Peyer's patch (tissue), 4 donors: ENCODE results near the gene AMBRA1.

Experiments used
- POLR2A ChIP-seq, 2 donors: fragments of 450-650 bp; IDR thresholded peaks; one replicate each; pipeline ENCODE4 v1.5.1; 2017; ENCODE audit warnings: antibody characterized with exemption in 2 of 2, mild to moderate bottlenecking in 2 of 2, moderate library complexity in 2 of 2
- TF ChIP-seq, protein P1 (sequence below), 6 experiments: fragments of 450-650 bp in 4 of 6; fragments of 200-600 bp in 2 of 6; sonication (generic) in 1 of 6; IDR thresholded peaks; one replicate each; pipeline ENCODE4 v1.5.1; 2017 to 2019; ENCODE audit warnings: antibody characterized with exemption in 6 of 6, mild to moderate bottlenecking in 3 of 6, moderate library complexity in 1 of 6

DNA sequence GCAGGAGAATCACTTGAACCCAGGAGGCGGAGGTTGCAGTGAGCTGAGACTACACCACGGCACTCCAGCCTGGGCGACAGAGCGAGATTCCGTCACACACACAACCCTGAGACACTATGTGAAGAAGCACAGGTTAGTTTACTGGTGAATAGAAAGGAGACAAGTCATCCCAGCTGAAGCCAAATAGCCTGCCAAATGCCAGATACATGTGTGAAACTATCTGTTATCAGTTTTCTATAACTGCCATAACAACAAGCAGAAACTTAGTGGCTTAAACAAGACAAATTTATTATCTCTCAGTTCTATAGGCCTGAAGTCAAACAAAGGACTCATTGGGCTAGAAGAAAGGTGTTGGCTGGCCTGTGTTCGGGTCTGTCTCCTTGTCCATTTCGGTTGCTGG is 114.2 kb downstream of the AMBRA1 start:
- TF ChIP-seq, protein P1, sequence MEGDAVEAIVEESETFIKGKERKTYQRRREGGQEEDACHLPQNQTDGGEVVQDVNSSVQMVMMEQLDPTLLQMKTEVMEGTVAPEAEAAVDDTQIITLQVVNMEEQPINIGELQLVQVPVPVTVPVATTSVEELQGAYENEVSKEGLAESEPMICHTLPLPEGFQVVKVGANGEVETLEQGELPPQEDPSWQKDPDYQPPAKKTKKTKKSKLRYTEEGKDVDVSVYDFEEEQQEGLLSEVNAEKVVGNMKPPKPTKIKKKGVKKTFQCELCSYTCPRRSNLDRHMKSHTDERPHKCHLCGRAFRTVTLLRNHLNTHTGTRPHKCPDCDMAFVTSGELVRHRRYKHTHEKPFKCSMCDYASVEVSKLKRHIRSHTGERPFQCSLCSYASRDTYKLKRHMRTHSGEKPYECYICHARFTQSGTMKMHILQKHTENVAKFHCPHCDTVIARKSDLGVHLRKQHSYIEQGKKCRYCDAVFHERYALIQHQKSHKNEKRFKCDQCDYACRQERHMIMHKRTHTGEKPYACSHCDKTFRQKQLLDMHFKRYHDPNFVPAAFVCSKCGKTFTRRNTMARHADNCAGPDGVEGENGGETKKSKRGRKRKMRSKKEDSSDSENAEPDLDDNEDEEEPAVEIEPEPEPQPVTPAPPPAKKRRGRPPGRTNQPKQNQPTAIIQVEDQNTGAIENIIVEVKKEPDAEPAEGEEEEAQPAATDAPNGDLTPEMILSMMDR (IDR thresholded peaks at IDR 0.05): no peak
- TF ChIP-seq POLR2A (IDR thresholded peaks at IDR 0.05): no peak
